ENCODE measurements around the gene RPUSD4.
A peak's percentile ranks its signal among the peaks of the same experiment; 100 is the strongest.

RPUSD4 gene

DNA sequence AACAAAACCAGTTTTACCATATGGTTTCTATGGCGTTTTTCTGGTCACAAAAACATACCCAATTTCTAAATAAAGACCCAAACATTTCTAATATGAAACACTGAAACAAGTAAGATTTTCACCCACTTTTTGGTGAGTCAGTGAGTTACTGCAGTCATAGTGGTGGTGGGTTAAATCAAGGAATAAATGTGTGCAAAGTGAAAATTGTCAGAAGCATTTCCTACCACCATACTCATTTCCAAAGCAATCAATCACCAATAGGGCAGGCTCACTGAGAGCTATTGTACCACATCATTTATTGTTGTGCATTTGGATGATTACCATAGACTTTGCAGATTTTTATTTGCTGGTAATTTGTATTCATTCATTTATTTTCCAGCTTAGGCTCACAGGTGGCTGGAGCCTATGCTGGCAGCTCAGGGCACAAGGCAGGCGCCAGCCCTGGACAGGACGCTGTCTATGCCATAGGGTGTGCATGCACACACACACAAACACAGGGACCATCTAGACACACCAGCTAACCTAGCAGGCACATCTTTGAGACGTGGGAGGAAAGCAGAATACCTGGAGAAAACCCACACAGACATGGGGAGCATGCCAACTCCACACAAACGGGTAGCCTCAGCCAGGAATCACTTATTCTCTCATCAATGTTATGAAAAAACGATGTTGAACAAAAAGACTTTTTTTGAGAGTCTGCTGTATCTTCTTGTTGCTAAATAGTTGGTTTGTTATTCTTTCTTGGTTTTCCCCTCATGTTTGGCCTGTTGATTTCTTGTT is 5.3 kb upstream of the RPUSD4 start:
- Histone ChIP-seq H3K4me3 (no peak overlapping the region), H3K9me3 (replicated peaks in 1 of 11) (no peaks in the 10 kb centered on the region), H4K20me1 (peaks cover 8 to 87% (median 50%) of the 10 kb centered on the region in 11 experiments; a peak in 20 of 22 replicates), H3K9ac (no peak overlapping the region), H3K27me3 (no peaks in the 10 kb centered on the region), H3K27ac (no peak overlapping the region), H3K4me1 (peaks cover 24 to 71% (median 32%) of the 10 kb centered on the region in 10 experiments), H3K36me3 (peaks cover 0 to 9% (median 0%) of the 10 kb centered on the region in 11 experiments; a peak in 5 of 22 replicates), H3K4me2 (peak overlapping the region; percentile 18 to 59 (median 30); a peak in 13 of 22 replicates)
- no peak for TF ChIP-seq Cebpa-rat (IDR thresholded peaks at IDR 0.05)

DNA sequence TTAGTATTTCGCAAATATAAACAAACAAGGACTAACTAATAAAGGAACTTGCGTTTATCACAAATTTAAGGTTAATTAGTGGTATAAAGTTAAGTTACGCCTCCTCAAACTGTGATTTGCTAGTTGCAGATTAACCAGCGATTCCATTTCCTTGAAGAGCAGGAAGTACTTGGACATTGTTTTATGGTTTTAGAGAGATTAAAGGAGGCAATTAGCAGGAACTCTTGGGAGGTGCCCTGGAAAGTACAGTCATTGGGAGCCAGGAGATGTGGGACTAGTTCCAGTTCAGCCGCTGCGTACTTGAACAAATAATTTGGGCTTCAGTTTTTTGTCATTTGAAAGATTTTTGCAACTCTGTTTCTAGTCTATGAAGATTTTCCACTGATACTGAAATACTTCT is 3.4 kb upstream of the RPUSD4 start:
- peaks cover 8 to 68% (median 37%) of the 10 kb centered on the region in 11 experiments; a peak in 20 of 22 replicates for H4K20me1 ChIP-seq
- H3K4me1 ChIP-seq: peaks cover 33 to 76% (median 43%) of the 10 kb centered on the region in 10 experiments

DNA sequence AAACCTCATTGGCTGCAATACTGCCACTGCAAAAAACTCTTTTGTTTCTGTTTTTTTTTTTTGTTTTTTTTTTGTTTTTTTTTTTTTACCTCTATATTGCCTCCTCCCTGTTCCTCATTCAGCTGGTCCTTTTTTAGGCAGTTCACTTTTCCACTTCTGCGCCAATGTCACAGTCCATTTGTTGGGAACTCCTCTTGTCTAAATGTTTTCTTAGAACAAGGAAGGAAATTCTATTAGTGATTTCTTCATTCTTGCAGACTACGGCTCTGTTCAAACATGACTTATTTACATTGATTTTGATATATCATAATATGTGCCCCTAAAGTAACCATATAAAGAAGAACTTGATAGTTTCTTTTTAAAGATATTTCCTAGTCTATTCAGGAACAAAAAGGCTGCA is 3.0 kb upstream of the RPUSD4 start:
- Histone ChIP-seq H3K27ac (no peak overlapping the region), H3K27me3 (no peaks in the 10 kb centered on the region), H3K9me3 (replicated peaks in 1 of 11) (no peaks in the 10 kb centered on the region), H3K9ac (peak overlapping the region in 1 of 11 experiments; percentile 28; a peak in 1 of 22 replicates), H3K4me1 (peaks cover 33 to 74% (median 43%) of the 10 kb centered on the region in 10 experiments), H3K36me3 (peaks cover 4 to 12% (median 8%) of the 10 kb centered on the region in 11 experiments), H4K20me1 (peaks cover 8 to 64% (median 33%) of the 10 kb centered on the region in 11 experiments; a peak in 20 of 22 replicates), H3K4me3 (peak overlapping the region in 1 of 10 experiments; percentile 25; a peak in 1 of 20 replicates), H3K4me2 (peak overlapping the region in 5 of 11 experiments; percentile 10 to 94 (median 84); a peak in 9 of 22 replicates)
- no peak for TF ChIP-seq Cebpa-rat (IDR thresholded peaks at IDR 0.05)

More for the DNA sequence above, 3.4 kb upstream of the RPUSD4 start:
- TF ChIP-seq Cebpa-rat (IDR thresholded peaks at IDR 0.05): no peak
- H3K27ac ChIP-seq: no peak overlapping the region
- H3K4me3 ChIP-seq: peak overlapping the region in 1 of 10 experiments; percentile 25; a peak in 1 of 20 replicates
- no peaks in the 10 kb centered on the region for H3K27me3 ChIP-seq
- H3K36me3 ChIP-seq: peaks cover under 1 to 8% (median 4%) of the 10 kb centered on the region in 11 experiments; a peak in 17 of 22 replicates
- H3K4me2 ChIP-seq: peak overlapping the region in 5 of 11 experiments; percentile 10 to 94 (median 84); a peak in 9 of 22 replicates
- peak overlapping the region in 1 of 11 experiments; percentile 28; a peak in 1 of 22 replicates for H3K9ac ChIP-seq
- no peaks in the 10 kb centered on the region for H3K9me3 ChIP-seq (replicated peaks in 1 of 11)

DNA sequence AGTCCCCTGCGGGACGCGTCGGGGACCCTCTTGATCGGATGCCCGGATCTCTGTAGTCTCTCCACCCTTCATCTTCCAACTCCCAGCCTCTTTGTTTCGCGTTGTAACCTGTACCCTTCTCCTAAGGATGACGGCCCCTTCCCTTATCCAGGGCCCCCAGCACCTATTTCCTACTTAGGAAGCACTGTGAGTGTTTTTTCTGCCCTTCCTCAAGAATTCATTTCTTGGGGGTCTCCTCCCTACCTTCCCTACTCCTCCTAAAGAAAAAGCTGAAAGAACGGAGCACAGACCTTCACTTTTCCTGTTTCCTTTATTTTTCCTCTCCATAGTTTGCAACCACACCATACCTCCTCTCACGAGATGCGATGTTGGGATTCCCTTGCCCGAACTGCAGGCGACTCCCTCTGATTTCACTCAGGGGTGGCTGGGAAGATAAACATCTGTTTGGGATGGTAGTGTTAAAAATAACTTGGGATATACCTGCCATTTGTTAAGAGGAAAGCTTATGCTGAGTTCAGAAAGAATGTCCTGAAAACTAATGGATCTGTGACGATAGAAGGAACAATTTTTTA is 725 bp upstream of the RPUSD4 start:
- Histone ChIP-seq H3K4me3 (peak overlapping the region; percentile 79 to 97 (median 88)), H3K27ac (peak overlapping the region; percentile 30 to 90 (median 85); a peak in 21 of 22 replicates), H3K4me2 (peak overlapping the region; percentile 84 to 97 (median 93)), H3K9me3 (replicated peaks in 1 of 11) (no peaks in the 10 kb centered on the region), H3K9ac (peak overlapping the region; percentile 74 to 94 (median 87)), H3K36me3 (peaks cover 25 to 35% (median 31%) of the 10 kb centered on the region in 11 experiments), H4K20me1 (peaks cover 0 to 55% (median 18%) of the 10 kb centered on the region in 11 experiments; a peak in 17 of 22 replicates), H3K4me1 (peaks cover 25 to 63% (median 35%) of the 10 kb centered on the region in 10 experiments), H3K27me3 (no peaks in the 10 kb centered on the region)
- TF ChIP-seq Cebpa-rat (IDR thresholded peaks at IDR 0.05): no peak

DNA sequence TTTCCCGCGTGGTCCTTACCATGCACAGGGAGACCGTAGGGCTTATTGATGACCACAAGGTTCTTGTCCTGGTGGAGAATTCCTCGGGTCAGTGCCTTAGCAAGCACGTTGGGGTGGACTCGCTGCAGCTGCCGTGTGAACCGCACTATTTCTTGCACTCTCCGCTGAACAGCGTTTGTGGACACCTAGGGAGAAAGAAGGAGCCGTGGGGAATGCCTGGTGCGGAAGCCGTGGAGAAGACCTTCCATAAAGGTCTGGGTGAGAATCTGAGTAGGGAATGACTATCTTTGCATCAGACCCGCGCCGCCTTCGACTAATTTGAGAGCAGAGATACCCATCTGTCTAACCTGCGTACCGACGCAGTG is 597 bp downstream of the RPUSD4 start:
- Histone ChIP-seq H3K27me3 (no peaks in the 10 kb centered on the region), H3K27ac (peak overlapping the region; percentile 57 to 90 (median 85); a peak in 21 of 22 replicates), H3K4me1 (peaks cover 23 to 56% (median 30%) of the 10 kb centered on the region in 10 experiments), H4K20me1 (peaks cover 0 to 44% (median 7%) of the 10 kb centered on the region in 11 experiments; a peak in 6 of 22 replicates), H3K9ac (peak overlapping the region; percentile 74 to 94 (median 87)), H3K4me3 (peak overlapping the region; percentile 79 to 97 (median 88)), H3K4me2 (peak overlapping the region; percentile 81 to 98 (median 95)), H3K36me3 (peaks cover 37 to 48% (median 44%) of the 10 kb centered on the region in 11 experiments), H3K9me3 (replicated peaks in 1 of 11) (no peaks in the 10 kb centered on the region)
- no peak for TF ChIP-seq Cebpa-rat (IDR thresholded peaks at IDR 0.05)

DNA sequence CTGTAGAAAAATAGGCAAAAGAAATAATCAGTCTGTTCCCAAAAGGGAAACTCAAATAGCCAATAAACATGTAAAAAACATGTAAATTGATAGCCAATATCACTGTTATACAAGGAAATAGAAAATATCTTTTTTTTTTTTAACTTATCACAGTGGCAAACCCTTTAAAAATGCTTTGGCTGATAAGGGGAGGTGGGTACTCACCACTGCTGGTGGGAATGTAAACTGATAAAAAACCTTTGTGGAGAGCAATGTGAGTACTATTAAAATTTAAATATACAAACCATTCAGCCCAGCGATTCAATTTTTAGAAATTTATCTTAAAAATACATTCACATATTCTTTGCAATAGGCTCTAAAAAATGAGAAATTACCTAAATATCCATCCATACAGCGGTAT is 3.6 kb downstream of the RPUSD4 start:
- H3K36me3 ChIP-seq: peaks cover 67 to 77% (median 74%) of the 10 kb centered on the region in 11 experiments
- H3K27ac ChIP-seq: no peak overlapping the region

DNA sequence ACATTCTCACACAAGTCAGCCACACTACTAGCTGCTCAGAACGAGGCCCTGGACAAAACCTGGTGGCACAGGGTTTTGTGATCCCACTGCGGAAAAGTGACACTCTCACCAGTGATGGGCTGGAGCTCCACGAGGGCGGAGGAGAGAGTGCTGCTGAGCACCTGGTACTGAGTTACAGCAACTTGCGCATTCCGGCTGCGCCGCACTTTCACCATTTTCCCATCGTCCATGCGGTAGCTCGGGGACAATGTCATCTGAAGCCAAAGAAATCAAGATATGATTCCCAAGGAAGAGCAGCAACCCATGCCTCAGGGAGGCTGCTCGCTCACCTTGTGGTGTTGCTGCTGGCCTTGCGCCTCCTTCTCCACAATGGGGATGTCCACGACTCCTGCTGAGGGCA is 6.1 kb downstream of the RPUSD4 start:
- H3K4me1 ChIP-seq: peaks cover 3 to 15% (median 6%) of the 10 kb centered on the region in 10 experiments; a peak in 19 of 20 replicates

More for the DNA sequence above, 3.6 kb downstream of the RPUSD4 start:
- Histone ChIP-seq H3K9ac (no peak overlapping the region), H3K4me3 (no peak overlapping the region), H3K9me3 (replicated peaks in 1 of 11) (no peaks in the 10 kb centered on the region), H4K20me1 (peaks cover 0 to 38% (median 4%) of the 10 kb centered on the region in 11 experiments; a peak in 10 of 22 replicates), H3K4me1 (peaks cover 17 to 27% (median 20%) of the 10 kb centered on the region in 10 experiments), H3K27me3 (no peaks in the 10 kb centered on the region), H3K4me2 (no peak overlapping the region)
- TF ChIP-seq Cebpa-rat (IDR thresholded peaks at IDR 0.05): no peak

DNA sequence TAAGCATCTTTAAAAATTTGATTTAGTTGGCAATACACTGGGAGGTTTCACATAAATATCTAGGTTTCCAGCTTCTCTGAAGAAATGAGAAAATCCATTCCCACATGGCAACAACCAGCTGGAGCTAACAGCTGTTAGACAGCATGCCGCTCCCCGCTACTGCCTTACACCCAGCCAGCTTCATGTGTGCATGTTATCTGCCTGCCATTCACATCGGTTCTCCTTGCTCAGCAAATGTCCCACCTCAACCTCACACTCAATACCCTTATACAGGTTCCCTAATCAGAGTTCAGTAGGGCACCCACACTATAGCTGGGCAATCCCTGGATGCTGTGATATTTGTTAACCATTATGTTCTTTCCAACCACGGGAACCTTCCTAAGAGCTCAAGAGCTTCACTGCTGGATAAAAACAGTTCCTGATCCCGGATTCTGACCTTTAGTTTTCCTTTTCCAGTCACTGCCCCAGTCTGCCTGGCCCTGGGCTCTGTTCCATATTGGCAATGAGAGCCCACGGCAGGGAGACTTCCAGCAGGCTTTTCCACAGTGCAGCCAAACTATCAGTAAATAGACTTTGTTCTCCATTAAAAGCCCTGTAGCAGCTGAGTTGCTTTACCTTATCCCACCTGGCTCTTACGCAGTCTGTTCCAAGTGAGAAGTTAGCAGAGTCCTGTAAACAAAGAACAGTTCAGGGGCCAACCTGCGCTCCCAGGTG is 8.6 kb downstream of the RPUSD4 start:
- no peak for TF ChIP-seq Cebpa-rat (IDR thresholded peaks at IDR 0.05)
- H3K9me3 ChIP-seq (replicated peaks in 1 of 11): peaks cover 6 to 10% (median 8%) of the 10 kb centered on the region in 11 experiments; a peak in 21 of 22 replicates
- no peaks in the 10 kb centered on the region for H3K27me3 ChIP-seq
- H3K4me1 ChIP-seq: no peaks in the 10 kb centered on the region
- no peak overlapping the region for H3K9ac ChIP-seq
- no peak overlapping the region for H3K4me2 ChIP-seq
- no peak overlapping the region for H3K27ac ChIP-seq
- H3K36me3 ChIP-seq: peaks cover 96 to 100% (median 100%) of the 10 kb centered on the region in 11 experiments
- H4K20me1 ChIP-seq: peaks cover 0 to 65% (median 24%) of the 10 kb centered on the region in 11 experiments; a peak in 15 of 22 replicates
- H3K4me3 ChIP-seq: no peak overlapping the region

More for the DNA sequence above, 6.1 kb downstream of the RPUSD4 start:
- Histone ChIP-seq H3K4me2 (no peak overlapping the region), H3K9me3 (replicated peaks in 1 of 11) (no peaks in the 10 kb centered on the region), H3K36me3 (peaks cover 92 to 100% (median 99%) of the 10 kb centered on the region in 11 experiments), H4K20me1 (peaks cover 0 to 47% (median 19%) of the 10 kb centered on the region in 11 experiments; a peak in 15 of 22 replicates), H3K27ac (no peak overlapping the region), H3K4me3 (no peak overlapping the region), H3K9ac (no peak overlapping the region), H3K27me3 (no peaks in the 10 kb centered on the region)
- TF ChIP-seq Cebpa-rat (IDR thresholded peaks at IDR 0.05): no peak

All from BLaER1 treated with 17β-estradiol and CSF1 and Interleukin-3, amounts not matched to agents 10 nM and 100 nM (cell line).